ENCODE data around the gene MRPS2. TPM values are rescaled to one million over a fixed set of nuclear protein-coding genes. Genes with fewer than 3 reads are reported as not detected.
"Not testable (repeated sequence)": the region's sequence is repeated elsewhere in the genome, so short reads cannot be mapped to it uniquely, and the experiment has no call there.

Gene MRPS2
- total RNA-seq: 10 to 100 TPM; 56.4 to 57.4 TPM

DNA sequence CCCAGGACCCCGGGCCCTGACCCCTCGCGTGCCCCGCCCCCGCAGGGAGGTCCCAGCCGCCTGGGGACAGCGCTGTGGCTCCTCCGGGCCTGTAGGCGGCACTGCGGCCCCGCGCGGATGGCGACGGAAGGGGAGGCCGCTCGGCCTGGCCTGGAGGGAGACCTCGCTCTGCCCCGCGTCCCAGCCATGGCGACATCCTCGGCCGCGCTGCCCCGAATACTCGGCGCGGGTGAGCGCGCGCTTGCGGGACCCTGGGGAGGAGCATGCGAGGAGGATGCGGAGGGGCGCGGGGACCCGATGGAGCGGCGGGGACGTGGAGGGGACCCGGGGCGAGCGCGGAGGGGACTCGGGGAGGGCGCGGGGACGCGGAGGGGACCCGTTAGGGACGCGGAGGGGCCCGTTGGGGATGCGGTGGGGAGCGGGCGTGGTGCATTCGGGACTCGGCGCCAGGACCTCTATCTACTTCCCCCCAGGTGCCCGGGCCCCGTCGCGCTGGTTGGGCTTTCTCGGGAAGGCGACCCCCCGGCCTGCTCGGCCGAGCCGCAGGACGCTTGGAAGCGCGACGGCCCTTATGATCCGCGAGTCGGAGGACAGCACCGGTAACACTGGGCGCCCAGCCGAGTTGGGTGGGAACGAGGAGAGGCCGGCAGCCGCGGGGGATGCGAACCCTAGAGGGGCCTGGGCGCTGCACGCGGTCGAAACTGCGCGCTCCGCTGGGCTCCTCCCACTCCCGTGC, at the start of gene MRPS2:
MRPS2 (plus strand) TSS at position 158 of the 736 bp plus-strand sequence; CDS start at position 187, 29 bp downstream.
- DNase-seq: peak; percentile 86
- Mint-ChIP-seq H3K9me3 (no peaks in the 10 kb centered on the region), H3K36me3 (ENCODE audit: low read depth) (peaks cover 37% of the 10 kb centered on the region), H3K27ac (peak within 1 kb of the TSS; percentile 95), H3K27me3 (no peaks in the 10 kb centered on the region), H3K4me3 (peak within 1 kb of the TSS; percentile 85), H3K4me1 (ENCODE audit: low read depth) (peaks cover 13% of the 10 kb centered on the region)
- ChIA-PET CTCF (no interaction called here), POLR2A (no interaction called here)
- intact Hi-C loops (cut with micrococcal nuclease): no loop called here
- peak; percentile 78 for TF ChIP-seq CTCF (IDR thresholded peaks at IDR 0.05)
- ATAC-seq: peak; percentile 94

DNA sequence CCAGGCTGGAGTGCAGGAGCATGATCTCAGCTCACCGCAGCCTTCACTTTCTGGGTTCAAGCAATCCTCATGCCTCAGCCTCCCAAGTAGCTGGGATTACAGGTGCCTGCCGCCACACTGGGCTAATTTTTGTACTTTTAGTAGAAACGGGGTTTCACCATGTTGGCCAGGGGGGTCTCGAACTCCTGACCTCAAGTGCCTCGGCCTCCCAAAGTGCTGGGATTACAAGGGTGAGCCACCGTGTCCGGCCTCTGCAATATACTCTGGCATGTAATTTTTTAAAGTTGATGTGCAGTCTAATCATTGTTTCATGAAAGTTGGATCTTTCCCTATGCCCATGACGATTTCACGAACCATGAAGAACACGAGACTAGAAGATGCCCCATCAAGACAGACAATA, 49.5 kb upstream of the MRPS2 start:
- H3K27ac Mint-ChIP-seq: no peak overlapping the region
- intact Hi-C loops (cut with micrococcal nuclease): no loop called here
- ChIA-PET POLR2A (no interaction called here), CTCF (interaction anchor here (1.1 kb wide), 1 partner anchor 39 kb away, joined by 3 read pairs; no protein-coding TSS in a partner anchor)
- no peak overlapping the region for H3K4me3 Mint-ChIP-seq
- H3K27me3 Mint-ChIP-seq: peaks cover 7% of the 10 kb centered on the region
- no peak for TF ChIP-seq CTCF (IDR thresholded peaks at IDR 0.05)
- H3K9me3 Mint-ChIP-seq: no peaks in the 10 kb centered on the region
- DNase-seq (no peak), ATAC-seq (no peak)
- no peaks in the 10 kb centered on the region for H3K4me1 Mint-ChIP-seq (ENCODE audit: low read depth)
- no peaks in the 10 kb centered on the region for H3K36me3 Mint-ChIP-seq (ENCODE audit: low read depth)

DNA sequence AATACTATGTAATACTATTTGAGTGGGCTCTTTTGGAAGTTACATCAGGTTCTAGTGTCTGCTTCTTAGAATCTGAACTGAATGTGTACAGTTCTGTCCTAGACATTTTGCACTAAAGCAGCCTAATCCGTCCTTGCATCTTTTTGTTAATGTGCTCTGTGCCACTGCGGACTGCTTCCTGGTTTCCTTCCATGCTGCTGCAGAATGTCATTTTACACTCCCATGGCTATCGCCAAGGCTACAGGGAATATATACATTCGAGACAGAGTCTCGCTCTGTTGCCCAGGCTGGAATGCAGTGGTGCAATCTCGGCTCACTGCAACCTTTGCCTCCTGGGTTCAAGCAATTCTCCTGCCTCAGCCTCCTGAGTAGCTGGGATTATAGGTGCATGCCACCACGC, 48.6 kb upstream of the MRPS2 start:
- H3K27ac Mint-ChIP-seq; ATAC-seq; H3K4me3 Mint-ChIP-seq; H3K4me1 Mint-ChIP-seq (ENCODE audit: low read depth); H3K9me3 Mint-ChIP-seq; POLR2A ChIA-PET; H3K36me3 Mint-ChIP-seq (ENCODE audit: low read depth); DNase-seq; intact Hi-C loops (cut with micrococcal nuclease): not testable (repeated sequence)
- CTCF ChIA-PET: interaction anchor here (0.7 kb wide), 1 partner anchor 1024 kb away, joined by 3 read pairs; no protein-coding TSS in a partner anchor
- H3K27me3 Mint-ChIP-seq: peaks cover 12% of the 10 kb centered on the region

DNA sequence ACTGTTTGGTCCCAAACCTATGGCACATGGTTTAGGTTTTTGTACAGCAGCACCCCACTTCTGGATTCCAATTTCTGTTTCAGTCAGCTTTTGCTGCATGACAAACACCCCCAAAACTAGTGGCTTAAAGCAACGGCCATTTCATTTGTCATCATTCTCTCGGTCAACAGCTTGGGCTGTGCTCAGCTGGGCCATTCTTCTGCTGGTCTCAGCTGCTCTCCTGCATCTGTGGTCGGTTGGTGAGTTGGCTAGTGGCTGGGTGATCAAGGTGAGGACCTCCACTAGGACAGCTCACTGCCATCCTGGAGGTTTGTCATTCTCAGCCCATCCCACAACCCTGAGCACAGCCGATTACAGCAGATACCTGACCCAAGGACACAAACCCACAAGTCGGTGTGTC, 45.7 kb upstream of the MRPS2 start:
- TF ChIP-seq CTCF (IDR thresholded peaks at IDR 0.05): no peak
- Mint-ChIP-seq H3K27ac (no peak overlapping the region), H3K4me1 (ENCODE audit: low read depth) (no peaks in the 10 kb centered on the region), H3K27me3 (peaks cover 20% of the 10 kb centered on the region), H3K4me3 (no peak overlapping the region), H3K36me3 (ENCODE audit: low read depth) (no peaks in the 10 kb centered on the region), H3K9me3 (no peaks in the 10 kb centered on the region)
- intact Hi-C loops (cut with micrococcal nuclease): no loop called here
- ChIA-PET POLR2A (no interaction called here), CTCF (no interaction called here)
- DNase-seq: no peak
- ATAC-seq: no peak

GRCh38 chr9:135455401-135456030, 45.0 kb upstream of the MRPS2 start:
- intact Hi-C loops (cut with micrococcal nuclease): no loop called here
- H3K36me3 Mint-ChIP-seq (ENCODE audit: low read depth): no peaks in the 10 kb centered on the region

More at GRCh38 chr9:135455401-135456030, 45.0 kb upstream of the MRPS2 start:
- DNase-seq (no peak), ATAC-seq (no peak)
- ChIA-PET POLR2A (no interaction called here), CTCF (no interaction called here)
- Mint-ChIP-seq H3K27ac (no peak overlapping the region), H3K9me3 (no peaks in the 10 kb centered on the region), H3K4me1 (ENCODE audit: low read depth) (no peaks in the 10 kb centered on the region), H3K4me3 (no peak overlapping the region), H3K27me3 (peaks cover 23% of the 10 kb centered on the region)
- TF ChIP-seq CTCF (IDR thresholded peaks at IDR 0.05): no peak
